HG02588 (cell line): Measurements from ENCODE around the gene PPP4C.
"Not testable (repeated sequence)": the region's sequence is repeated elsewhere in the genome, so short reads cannot be mapped to it uniquely, and the experiment has no call there.

Experiments
- ATAC-seq: cut with Tn5 transposase; IDR thresholded peaks from one replicate; pipeline ENCODE4 v1.9.1; 2021; ENCODE audit warnings: mild to moderate bottlenecking, moderate library complexity; ENCODE audit not compliant: unreplicated experiment

The PPP4C gene

GRCh38 chr16:30121741-30122571 is 46.2 kb downstream of the PPP4C start:
- no peak for ATAC-seq

GRCh38 chr16:30122604-30123160 is 46.9 kb downstream of the PPP4C start:
- ATAC-seq, result no peak

- no peak for ATAC-seq
Observed at GRCh38 chr16:30124985-30125379, 49.2 kb downstream of the PPP4C start.

- ATAC-seq, result not testable (repeated sequence)
Observed at GRCh38 chr16:30125690-30126089, 49.9 kb downstream of the PPP4C start.

GRCh38 chr16:30127993-30128392 is 52.2 kb downstream of the PPP4C start:
- ATAC-seq, result no peak

GRCh38 chr16:30131869-30132475 is 56.2 kb downstream of the PPP4C start:
- ATAC-seq, result no peak

GRCh38 chr16:30132591-30132990 is 56.8 kb downstream of the PPP4C start:
- ATAC-seq, result no peak
